ENCODE measurements around the gene PCSK1.

The PCSK1 gene

DNA sequence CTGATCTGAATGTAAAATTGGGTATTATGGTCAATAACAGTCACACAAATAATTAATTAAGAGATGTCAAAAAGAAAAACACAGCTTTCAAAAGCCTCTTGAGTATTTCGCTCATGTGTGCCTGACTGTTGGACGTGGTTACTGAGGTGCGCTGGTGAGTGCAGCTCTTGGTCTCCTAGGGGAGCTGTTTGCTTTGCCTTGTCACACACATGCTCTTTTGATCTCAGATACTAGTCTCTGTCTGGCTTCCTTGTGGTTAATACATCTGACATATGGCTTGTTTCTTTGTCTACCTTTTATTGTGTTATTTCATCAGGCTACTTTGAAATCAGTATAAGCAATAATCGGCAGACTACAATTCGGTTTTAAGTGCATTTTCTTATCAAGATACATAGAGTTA lies 51.5 kb downstream of the PCSK1 start:
- no peak for DNase-seq (ENCODE audit: extremely low spot score)
- POLR2A ChIA-PET = no interaction called here
- TF ChIP-seq FOXM1 (IDR thresholded peaks at IDR 0.05; ENCODE audit: borderline replicate concordance) = no peak
- TF ChIP-seq TARDBP (IDR thresholded peaks at IDR 0.05) = no peak
- no peak for TF ChIP-seq LEF1 (IDR thresholded peaks at IDR 0.05; ENCODE audit: borderline replicate concordance)
- no peak for TF ChIP-seq SUZ12 (IDR thresholded peaks at IDR 0.05)
- TF ChIP-seq ELF4 (IDR thresholded peaks at IDR 0.05) = no peak
- no peak for TF ChIP-seq NFRKB (IDR thresholded peaks at IDR 0.05)
- CTCF ChIA-PET = interaction anchor here (0.6 kb wide), 1 partner anchor 500 kb away, joined by 7 read pairs; no protein-coding TSS in a partner anchor

DNA sequence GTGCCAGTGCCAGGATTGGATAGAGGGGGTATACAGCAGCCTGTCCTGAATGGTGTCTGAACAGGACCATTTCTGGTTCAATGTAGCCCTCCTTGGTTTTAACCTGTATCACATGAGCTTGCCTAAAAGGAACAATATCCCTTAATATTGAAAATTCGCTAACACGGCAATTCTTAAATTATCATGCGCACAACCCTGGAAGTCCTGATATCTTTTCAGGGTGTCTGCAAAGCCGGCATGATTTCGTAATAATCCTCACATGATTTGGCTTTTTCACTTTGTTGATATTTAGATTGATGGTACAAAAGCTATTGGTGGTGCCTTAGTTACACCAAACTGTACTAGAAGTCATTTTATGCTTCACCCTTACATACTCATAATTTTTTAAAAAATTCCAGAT lies 53.2 kb downstream of the PCSK1 start:
- POLR2A ChIA-PET = no interaction called here
- CTCF ChIA-PET = no interaction called here
- DNase-seq (ENCODE audit: extremely low spot score) = no peak
- no peak for TF ChIP-seq ARNT (IDR thresholded peaks at IDR 0.05)
- TF ChIP-seq CTBP1 (IDR thresholded peaks at IDR 0.05; ENCODE audit: borderline replicate concordance) = no peak
- TF ChIP-seq ELF4 (IDR thresholded peaks at IDR 0.05) = no peak
- TF ChIP-seq LEF1 (IDR thresholded peaks at IDR 0.05; ENCODE audit: borderline replicate concordance) = no peak
- TF ChIP-seq L3MBTL2 (conservative IDR thresholded peaks at IDR 0.05) = no peak
- TF ChIP-seq ZNF384 (IDR thresholded peaks at IDR 0.05) = no peak
- TF ChIP-seq BHLHE40 (IDR thresholded peaks at IDR 0.05; ENCODE audit: borderline replicate concordance) = no peak
- TF ChIP-seq, protein P1, sequence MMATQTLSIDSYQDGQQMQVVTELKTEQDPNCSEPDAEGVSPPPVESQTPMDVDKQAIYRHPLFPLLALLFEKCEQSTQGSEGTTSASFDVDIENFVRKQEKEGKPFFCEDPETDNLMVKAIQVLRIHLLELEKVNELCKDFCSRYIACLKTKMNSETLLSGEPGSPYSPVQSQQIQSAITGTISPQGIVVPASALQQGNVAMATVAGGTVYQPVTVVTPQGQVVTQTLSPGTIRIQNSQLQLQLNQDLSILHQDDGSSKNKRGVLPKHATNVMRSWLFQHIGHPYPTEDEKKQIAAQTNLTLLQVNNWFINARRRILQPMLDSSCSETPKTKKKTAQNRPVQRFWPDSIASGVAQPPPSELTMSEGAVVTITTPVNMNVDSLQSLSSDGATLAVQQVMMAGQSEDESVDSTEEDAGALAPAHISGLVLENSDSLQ (IDR thresholded peaks at IDR 0.05) = no peak
- no peak for TF ChIP-seq SUZ12 (IDR thresholded peaks at IDR 0.05)
- TF ChIP-seq FOXA1 (IDR thresholded peaks at IDR 0.05) = no peak
- no peak for TF ChIP-seq SP1 (IDR thresholded peaks at IDR 0.05)
- no peak for TF ChIP-seq TARDBP (IDR thresholded peaks at IDR 0.05)
- TF ChIP-seq FOXK2 (IDR thresholded peaks at IDR 0.05) = no peak

DNA sequence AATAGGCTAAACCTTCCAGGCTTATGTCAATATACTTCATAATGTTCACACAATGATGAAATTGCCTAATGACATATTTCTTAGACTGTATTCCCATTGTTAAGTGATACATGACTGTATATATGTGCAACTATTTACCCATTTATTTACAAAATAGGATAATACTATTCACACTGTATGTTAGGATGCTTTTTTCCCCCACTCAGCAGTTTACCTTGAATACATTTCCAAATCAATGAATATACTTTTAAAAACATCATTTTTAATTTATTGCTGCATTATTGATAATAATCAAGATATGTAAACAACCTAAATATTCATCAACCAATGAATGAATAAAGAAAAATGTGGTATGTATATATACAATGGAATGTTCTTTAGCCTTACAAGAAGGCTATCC lies 55.5 kb downstream of the PCSK1 start:
- DNase-seq (ENCODE audit: extremely low spot score) = no peak
- POLR2A ChIA-PET = no interaction called here
- CTCF ChIA-PET = no interaction called here
- TF ChIP-seq FOXM1 (IDR thresholded peaks at IDR 0.05; ENCODE audit: borderline replicate concordance) (no peak), LEF1 (IDR thresholded peaks at IDR 0.05; ENCODE audit: borderline replicate concordance) (no peak), SP1 (IDR thresholded peaks at IDR 0.05) (no peak), ARNT (IDR thresholded peaks at IDR 0.05) (no peak), NFRKB (IDR thresholded peaks at IDR 0.05) (no peak), BHLHE40 (IDR thresholded peaks at IDR 0.05; ENCODE audit: borderline replicate concordance) (no peak), ZNF384 (IDR thresholded peaks at IDR 0.05) (no peak), SUZ12 (IDR thresholded peaks at IDR 0.05) (no peak), HDGF (IDR thresholded peaks at IDR 0.05; ENCODE audit: borderline replicate concordance) (no peak), CTBP1 (IDR thresholded peaks at IDR 0.05; ENCODE audit: borderline replicate concordance) (no peak), ELF4 (IDR thresholded peaks at IDR 0.05) (no peak), FOXK2 (IDR thresholded peaks at IDR 0.05) (no peak), L3MBTL2 (conservative IDR thresholded peaks at IDR 0.05) (no peak), TARDBP (IDR thresholded peaks at IDR 0.05) (no peak), FOXA1 (IDR thresholded peaks at IDR 0.05) (no peak)
- TF ChIP-seq, protein P1 (IDR thresholded peaks at IDR 0.05) = no peak

- CTCF ChIA-PET = no interaction called here
Measured at GRCh38 chr5:96377167-96377566, 55.9 kb downstream of the PCSK1 start.

DNA sequence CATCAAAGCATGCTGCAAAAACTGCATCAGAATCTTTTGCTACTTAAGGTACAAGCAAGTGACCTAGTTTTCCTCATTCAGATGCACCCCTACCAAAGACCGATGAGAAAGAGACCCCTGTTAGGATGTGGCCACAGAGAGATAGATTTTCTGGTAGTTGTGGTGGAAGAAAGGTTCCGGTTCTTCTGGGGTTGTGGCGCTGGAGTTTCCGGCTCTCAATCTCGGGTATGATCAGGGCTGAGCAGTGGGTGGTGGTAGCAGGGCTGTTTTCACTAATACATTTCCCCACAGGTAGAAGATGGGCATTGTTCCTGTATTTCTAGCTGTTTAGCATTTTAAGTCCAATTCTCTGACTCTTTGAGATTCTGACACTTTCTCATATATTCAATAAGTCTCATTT lies 58.4 kb downstream of the PCSK1 start:
- ChIA-PET POLR2A (no interaction called here), CTCF (interaction anchor here (0.8 kb wide), 1 partner anchor 69 kb away, joined by 3 read pairs; no protein-coding TSS in a partner anchor)
- no peak for DNase-seq (ENCODE audit: extremely low spot score)
- no peak for TF ChIP-seq L3MBTL2 (conservative IDR thresholded peaks at IDR 0.05)
- TF ChIP-seq CTBP1 (IDR thresholded peaks at IDR 0.05; ENCODE audit: borderline replicate concordance) = no peak

More at GRCh38 chr5:96377167-96377566, 55.9 kb downstream of the PCSK1 start:
- TF ChIP-seq FOXM1 (IDR thresholded peaks at IDR 0.05; ENCODE audit: borderline replicate concordance) (no peak), NFRKB (IDR thresholded peaks at IDR 0.05) (no peak), ARNT (IDR thresholded peaks at IDR 0.05) (no peak), BHLHE40 (IDR thresholded peaks at IDR 0.05; ENCODE audit: borderline replicate concordance) (no peak), HDGF (IDR thresholded peaks at IDR 0.05; ENCODE audit: borderline replicate concordance) (no peak), SP1 (IDR thresholded peaks at IDR 0.05) (no peak)
- no peak for DNase-seq (ENCODE audit: extremely low spot score)
- POLR2A ChIA-PET = no interaction called here

DNA sequence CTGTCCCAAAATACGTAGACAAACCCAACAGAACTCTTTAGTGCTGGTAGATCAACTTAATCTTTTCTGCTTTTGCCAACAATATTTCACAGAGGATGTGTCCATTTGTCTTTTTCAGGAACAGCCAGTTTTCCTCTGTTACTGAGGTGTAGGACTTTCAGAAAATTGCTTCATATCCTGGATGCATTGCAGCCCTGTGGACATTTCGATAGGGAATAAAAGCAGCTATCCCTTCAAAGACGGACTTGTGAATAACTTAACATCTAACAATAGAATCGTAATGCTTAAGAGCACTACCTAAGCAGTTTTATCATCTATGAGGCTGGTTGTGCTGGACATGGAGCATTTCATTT lies 59.7 kb downstream of the PCSK1 start:
- TF ChIP-seq ZNF384 (IDR thresholded peaks at IDR 0.05) = no peak
- TF ChIP-seq HDGF (IDR thresholded peaks at IDR 0.05; ENCODE audit: borderline replicate concordance) = no peak
- no peak for TF ChIP-seq FOXM1 (IDR thresholded peaks at IDR 0.05; ENCODE audit: borderline replicate concordance)
- no peak for TF ChIP-seq NFRKB (IDR thresholded peaks at IDR 0.05)
- TF ChIP-seq SP1 (IDR thresholded peaks at IDR 0.05) = no peak
- no peak for TF ChIP-seq TARDBP (IDR thresholded peaks at IDR 0.05)
- no peak for TF ChIP-seq LEF1 (IDR thresholded peaks at IDR 0.05; ENCODE audit: borderline replicate concordance)
- TF ChIP-seq ARNT (IDR thresholded peaks at IDR 0.05) = no peak
- TF ChIP-seq FOXA1 (IDR thresholded peaks at IDR 0.05) = no peak
- no peak for TF ChIP-seq L3MBTL2 (conservative IDR thresholded peaks at IDR 0.05)
- TF ChIP-seq SUZ12 (IDR thresholded peaks at IDR 0.05) = no peak
- TF ChIP-seq ELF4 (IDR thresholded peaks at IDR 0.05) = no peak
- no peak for TF ChIP-seq BHLHE40 (IDR thresholded peaks at IDR 0.05; ENCODE audit: borderline replicate concordance)
- no peak for TF ChIP-seq CTBP1 (IDR thresholded peaks at IDR 0.05; ENCODE audit: borderline replicate concordance)
- TF ChIP-seq FOXK2 (IDR thresholded peaks at IDR 0.05) = no peak
- TF ChIP-seq, protein P1 (IDR thresholded peaks at IDR 0.05) = no peak
- DNase-seq (ENCODE audit: extremely low spot score) = no peak
- ChIA-PET POLR2A (no interaction called here), CTCF (no interaction called here)
